22Rv1 (cell line): Measurements from ENCODE around the gene CAPN13.
A peak's percentile ranks its signal among the peaks of the same experiment; 100 is the strongest.

Experiments
- H3K27ac ChIP-seq: fragments of 450-650 bp; 2 replicates; pipeline ENCODE4 v1.5.1; 2017
- CTCF ChIP-seq: fragments of 450-650 bp; IDR thresholded peaks from 2 replicates; pipeline ENCODE4 v1.5.1; 2017; ENCODE audit warnings: mild to moderate bottlenecking
- ZFX ChIP-seq: fragments of 450-650 bp; IDR thresholded peaks from 2 replicates; pipeline ENCODE4 v1.6.1; 2017; ENCODE audit warnings: antibody characterized with exemption, borderline replicate concordance

Gene CAPN13

GRCh38 chr2:30708491-30709290 lies 98.6 kb downstream of the CAPN13 start:
- TF ChIP-seq ZFX (no peak), CTCF (peak; percentile 70)
- no peak overlapping the region for H3K27ac ChIP-seq

GRCh38 chr2:30707304-30707903 lies 99.8 kb downstream of the CAPN13 start:
- H3K27ac ChIP-seq: no peak overlapping the region
- no peak for TF ChIP-seq ZFX
- TF ChIP-seq CTCF: peak; percentile 40

GRCh38 chr2:30706534-30707303 lies 100.5 kb downstream of the CAPN13 start:
- H3K27ac ChIP-seq: no peak overlapping the region
- TF ChIP-seq CTCF (peak; percentile 89), ZFX (no peak)

- H3K27ac ChIP-seq: no peak overlapping the region
- TF ChIP-seq ZFX (no peak), CTCF (no peak)
These were observed 101.3 kb downstream of the CAPN13 start for GRCh38 chr2:30705711-30706533.

GRCh38 chr2:30705056-30705455 lies 102.2 kb downstream of the CAPN13 start:
- TF ChIP-seq CTCF (no peak), ZFX (no peak)
- no peak overlapping the region for H3K27ac ChIP-seq

GRCh38 chr2:30704309-30705020 lies 102.8 kb downstream of the CAPN13 start:
- TF ChIP-seq ZFX: no peak
- no peak for TF ChIP-seq CTCF
- H3K27ac ChIP-seq: no peak overlapping the region
